ENCODE measurements around the gene BMI1. TPM values are rescaled to one million over a fixed set of nuclear protein-coding genes. Genes with fewer than 3 reads are reported as not detected.
A peak's percentile ranks its signal among the peaks of the same experiment; 100 is the strongest.

Gene BMI1
- total RNA-seq = 10 to 100 TPM; 41.2 to 73.5 (median 59.0) TPM

GRCh38 chr10:22320591-22321155 lies at the start of gene BMI1:
Gene BMI1 (plus strand): TSS chr10:22321099. CDS start chr10:22326450, 5,351 bp downstream.
- Histone ChIP-seq H3K36me3 (no peaks in the 10 kb centered on the region), H3K4me3 (replicated peaks in 1 of 3) (peak within 1 kb of the TSS; percentile 63 to 98 (median 95)), H3K9me3 (no peaks in the 10 kb centered on the region), H3K27me3 (no peaks in the 10 kb centered on the region), H3K27ac (peak within 1 kb of the TSS; percentile 90 to 94 (median 91)), H3K4me1 (peaks cover 16 to 29% of the 10 kb centered on the region in 2 donors)
- 0% methylated on average over 2 to 8 of the region's 85 CpGs for WGBS, 2 donors
- intact Hi-C loops (cut with DNase I) = loop anchor here (10.0 kb wide), 2 partner anchors 316 to 796 kb away; partner anchors contain the start of genes DNAJC1 and SKIDA1
- TF ChIP-seq POLR2A (IDR thresholded peaks at IDR 0.05) = no peak
- no peak for TF ChIP-seq CTCF (IDR thresholded peaks at IDR 0.05)
- peak; percentile 69 to 72 for DNase-seq

- H3K4me3 ChIP-seq (replicated peaks in 1 of 3) = no peak overlapping the region
- WGBS, 2 donors = 88 to 93% methylated on average over 6 of the region's 6 CpGs
- TF ChIP-seq POLR2A (IDR thresholded peaks at IDR 0.05) (no peak), CTCF (IDR thresholded peaks at IDR 0.05) (no peak)
- H3K9me3 ChIP-seq = no peaks in the 10 kb centered on the region
- no peaks in the 10 kb centered on the region for H3K4me1 ChIP-seq
- no peaks in the 10 kb centered on the region for H3K36me3 ChIP-seq
- H3K27me3 ChIP-seq = no peaks in the 10 kb centered on the region
- no peak for DNase-seq
- intact Hi-C loops (cut with DNase I) = no loop called here
- no peak overlapping the region for H3K27ac ChIP-seq
Observed at GRCh38 chr10:22271786-22272185, 49.1 kb upstream of the BMI1 start.

GRCh38 chr10:22278441-22278782 lies 42.5 kb upstream of the BMI1 start:
- WGBS, 2 donors = 95 to 97% methylated on average over 4 of the region's 4 CpGs
- Histone ChIP-seq H3K9me3 (no peaks in the 10 kb centered on the region), H3K4me1 (no peaks in the 10 kb centered on the region), H3K36me3 (no peaks in the 10 kb centered on the region), H3K4me3 (replicated peaks in 1 of 3) (no peak overlapping the region), H3K27ac (no peak overlapping the region), H3K27me3 (no peaks in the 10 kb centered on the region)
- intact Hi-C loops (cut with DNase I) = no loop called here
- TF ChIP-seq POLR2A (IDR thresholded peaks at IDR 0.05) (no peak), CTCF (IDR thresholded peaks at IDR 0.05) (no peak)
- no peak for DNase-seq

- no peak for DNase-seq
- Histone ChIP-seq H3K27me3 (no peaks in the 10 kb centered on the region), H3K9me3 (no peaks in the 10 kb centered on the region), H3K27ac (no peak overlapping the region), H3K36me3 (no peaks in the 10 kb centered on the region), H3K4me3 (replicated peaks in 1 of 3) (no peak overlapping the region), H3K4me1 (no peaks in the 10 kb centered on the region)
- intact Hi-C loops (cut with DNase I) = no loop called here
- 57 to 62% methylated on average over 6 of the region's 6 CpGs for WGBS, 2 donors
- TF ChIP-seq CTCF (IDR thresholded peaks at IDR 0.05) (no peak), POLR2A (IDR thresholded peaks at IDR 0.05) (no peak)
Observed at GRCh38 chr10:22280078-22280477, 40.8 kb upstream of the BMI1 start.

- WGBS, 2 donors = 81 to 93% methylated on average over 3 of the region's 3 CpGs
- TF ChIP-seq CTCF (IDR thresholded peaks at IDR 0.05) = no peak
- no peak for TF ChIP-seq POLR2A (IDR thresholded peaks at IDR 0.05)
- Histone ChIP-seq H3K4me3 (replicated peaks in 1 of 3) (no peak overlapping the region), H3K27ac (no peak overlapping the region), H3K4me1 (no peaks in the 10 kb centered on the region), H3K36me3 (no peaks in the 10 kb centered on the region), H3K9me3 (no peaks in the 10 kb centered on the region), H3K27me3 (no peaks in the 10 kb centered on the region)
- DNase-seq = no peak
- intact Hi-C loops (cut with DNase I) = no loop called here
Observed at GRCh38 chr10:22285130-22285529, 35.8 kb upstream of the BMI1 start.
